Fibroblast of peridontal ligament (primary cell): ENCODE measurements around the gene TRIP13.
"Not testable (repeated sequence)": the region's sequence is repeated elsewhere in the genome, so short reads cannot be mapped to it uniquely, and the experiment has no call there.

ENCODE experiments used
- DNase-seq: peaks from one replicate; pipeline ENCODE4 v3.0.0-alpha.2; 2010; ENCODE audit errors: extremely low read depth

Gene TRIP13

DNA sequence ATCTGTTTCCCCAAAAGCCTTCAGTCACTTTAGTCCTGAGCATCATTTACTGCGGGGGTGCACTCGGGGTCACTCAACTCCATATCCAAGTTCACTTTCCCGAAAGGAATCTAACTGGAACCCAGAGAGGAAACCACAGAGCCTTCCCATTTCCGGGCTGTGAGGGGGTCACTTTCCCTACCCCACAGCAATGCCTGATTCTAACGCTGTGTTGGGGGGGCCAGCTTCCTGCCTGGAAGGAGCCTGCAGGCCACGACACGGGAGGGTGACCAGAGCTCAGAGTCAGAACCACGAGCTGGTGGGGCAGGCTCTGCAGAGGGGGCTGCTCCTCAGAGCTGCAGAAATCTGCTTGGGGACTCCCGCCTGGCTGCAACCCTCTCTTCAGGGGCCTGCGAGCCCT is 20.4 kb upstream of the TRIP13 start:
- DNase-seq, result no peak

DNA sequence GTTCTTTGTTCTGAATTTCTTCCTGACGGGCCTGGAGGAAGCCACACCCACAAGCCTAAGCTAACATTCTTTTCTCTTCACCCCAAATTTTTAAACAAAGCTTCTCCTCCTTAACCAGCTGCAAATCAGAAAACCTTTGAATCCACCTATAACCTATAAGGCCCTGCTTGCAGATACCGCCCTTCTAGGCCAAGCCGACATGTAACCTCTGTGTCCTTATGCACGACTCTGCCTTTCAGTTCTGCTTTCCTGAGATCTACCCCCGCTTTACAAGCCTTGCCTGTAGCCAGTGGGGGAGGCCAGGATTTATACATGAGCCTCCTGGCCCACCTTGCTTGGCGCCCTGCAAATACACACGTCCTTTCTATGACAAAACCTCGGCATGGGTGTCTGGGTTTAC is 19.4 kb upstream of the TRIP13 start:
- DNase-seq, result no peak

DNA sequence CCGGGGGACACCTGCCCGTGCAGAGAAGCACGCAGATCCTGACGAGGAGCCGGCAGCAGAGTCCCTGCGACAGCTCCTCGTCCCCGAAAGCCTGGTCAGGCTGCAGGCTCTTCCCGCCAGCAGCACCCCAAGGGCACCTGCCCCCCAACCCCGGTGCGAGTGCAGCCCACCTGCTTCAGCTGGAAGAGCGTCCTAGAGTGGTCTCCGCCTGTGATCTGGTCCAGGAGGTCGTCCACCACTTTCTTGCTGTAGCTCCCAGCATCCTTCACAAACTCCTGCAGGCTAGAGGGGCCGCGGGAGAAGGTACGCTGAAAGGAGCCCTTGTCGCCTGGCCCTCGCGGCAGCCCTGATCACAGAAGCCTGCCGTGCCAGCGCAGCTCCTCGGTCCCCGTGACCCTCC is 16.8 kb upstream of the TRIP13 start:
- DNase-seq, result no peak

DNA sequence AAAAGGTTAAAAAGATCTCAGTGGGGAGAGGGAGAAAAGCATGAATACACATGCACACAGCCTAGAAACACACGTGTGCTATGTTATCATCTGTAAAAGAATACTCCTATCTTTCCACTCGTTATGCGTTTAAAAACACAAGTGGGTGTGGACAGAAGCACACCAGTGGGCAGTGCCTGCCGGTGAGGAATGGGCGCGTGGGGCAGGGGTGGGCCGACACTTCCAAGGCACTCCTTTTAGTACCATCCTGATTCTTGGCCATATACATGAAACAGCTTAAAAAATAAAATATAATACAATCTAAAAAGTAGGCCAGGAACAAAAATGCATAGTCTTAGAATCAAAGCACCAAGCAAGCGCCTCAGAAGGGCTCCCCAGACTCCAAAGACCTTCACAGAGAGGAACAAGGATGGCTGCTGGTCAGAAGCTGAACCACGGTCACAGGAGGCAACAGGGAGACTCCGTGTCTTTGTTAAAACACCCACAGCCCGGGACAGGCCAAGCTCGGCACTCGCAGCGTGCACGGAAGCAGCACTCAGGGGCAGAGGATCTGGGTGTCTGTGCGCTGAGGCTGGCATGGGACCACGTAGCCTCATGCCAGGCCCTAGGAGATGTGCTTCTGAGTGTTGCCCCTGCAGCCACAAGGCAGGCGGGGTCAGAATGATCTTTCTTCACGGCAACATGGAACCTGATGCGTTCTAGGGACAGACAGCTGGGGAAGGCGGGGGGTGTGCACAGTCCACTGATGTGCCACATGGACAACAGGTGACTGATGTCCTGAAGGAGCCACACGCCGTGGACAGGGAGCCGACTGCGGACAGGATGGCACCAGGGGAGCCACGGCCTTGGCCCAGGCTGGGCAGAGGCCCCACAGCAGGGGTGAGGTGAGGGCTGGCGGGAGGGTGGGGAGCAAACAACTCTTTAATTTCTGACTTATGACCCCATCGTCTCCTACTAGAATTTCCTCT is 16.0 kb upstream of the TRIP13 start:
- DNase-seq, result no peak

DNA sequence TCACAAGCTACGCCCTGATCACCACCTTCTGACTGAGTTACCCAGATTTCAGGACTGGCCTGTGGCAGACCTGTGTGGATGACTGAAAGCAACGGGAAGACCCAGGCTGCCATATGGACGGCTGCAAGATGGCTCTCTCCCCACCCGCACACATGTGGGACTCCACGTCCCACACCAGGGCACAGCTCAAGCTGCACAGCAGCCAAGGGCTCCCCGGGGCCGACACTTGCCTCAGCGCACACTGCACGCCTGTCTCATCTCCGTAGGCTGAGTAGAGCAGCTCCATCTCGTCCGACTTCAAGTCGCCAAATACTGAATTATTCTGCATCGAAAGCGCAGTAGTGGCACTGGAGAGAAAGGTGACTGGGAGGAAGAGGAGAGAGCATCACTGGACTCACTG is 14.6 kb upstream of the TRIP13 start:
- DNase-seq, result no peak

DNA sequence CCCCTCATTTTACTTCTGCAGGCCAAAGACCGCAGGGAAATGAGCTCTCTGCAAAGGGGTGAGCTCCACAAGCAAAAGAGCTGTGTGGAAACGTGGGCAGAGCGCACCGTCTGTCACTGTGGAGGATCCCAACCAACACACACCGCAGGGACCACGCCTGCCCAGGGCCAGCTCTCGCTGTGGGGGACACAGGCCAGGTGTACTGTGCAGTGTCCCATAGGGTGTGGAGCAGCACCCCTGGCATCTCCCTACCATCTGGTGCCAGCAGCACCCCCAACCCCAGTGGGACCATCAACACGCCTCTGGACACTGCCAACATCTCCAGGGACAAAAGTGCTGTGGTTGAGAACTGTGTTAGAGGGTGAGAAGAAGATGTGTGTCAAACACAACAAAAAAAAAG is 14.0 kb upstream of the TRIP13 start:
- not testable (repeated sequence) for DNase-seq

DNA sequence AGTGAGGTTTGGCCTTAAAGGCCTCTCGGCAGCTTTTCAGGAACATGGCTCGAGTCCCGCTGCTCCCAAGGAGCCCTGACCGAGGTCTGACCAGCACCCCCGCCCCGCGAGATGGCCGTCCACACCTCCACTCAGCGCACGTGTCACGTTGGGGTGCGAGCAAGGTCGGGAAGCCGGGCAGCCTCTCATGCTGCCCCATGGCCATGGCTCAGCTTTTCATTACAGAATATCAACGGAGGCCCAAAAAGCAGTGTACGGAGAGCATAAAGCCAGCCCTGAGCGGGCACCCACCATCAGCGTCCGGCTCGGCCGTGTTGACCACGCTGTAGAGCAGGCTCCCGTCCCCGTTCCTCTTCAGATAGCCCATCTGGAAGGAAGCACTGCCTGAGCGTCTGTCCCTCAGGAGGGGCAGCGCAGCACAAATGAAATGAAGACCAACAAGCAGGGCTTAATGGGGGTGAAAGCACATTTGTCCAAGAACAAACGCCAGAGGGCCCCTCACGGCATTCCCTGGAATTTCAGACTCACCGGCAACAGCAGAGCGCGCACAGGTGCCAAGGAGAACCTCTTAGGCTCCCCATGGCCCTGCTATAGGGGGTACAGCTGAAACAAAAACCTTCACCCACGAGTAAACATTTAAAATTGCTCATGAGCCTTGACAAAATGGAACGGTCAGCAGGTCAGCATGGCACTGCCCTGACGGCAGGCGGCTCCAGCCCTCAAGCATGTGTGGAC is 11.7 kb upstream of the TRIP13 start:
- DNase-seq, result no peak

DNA sequence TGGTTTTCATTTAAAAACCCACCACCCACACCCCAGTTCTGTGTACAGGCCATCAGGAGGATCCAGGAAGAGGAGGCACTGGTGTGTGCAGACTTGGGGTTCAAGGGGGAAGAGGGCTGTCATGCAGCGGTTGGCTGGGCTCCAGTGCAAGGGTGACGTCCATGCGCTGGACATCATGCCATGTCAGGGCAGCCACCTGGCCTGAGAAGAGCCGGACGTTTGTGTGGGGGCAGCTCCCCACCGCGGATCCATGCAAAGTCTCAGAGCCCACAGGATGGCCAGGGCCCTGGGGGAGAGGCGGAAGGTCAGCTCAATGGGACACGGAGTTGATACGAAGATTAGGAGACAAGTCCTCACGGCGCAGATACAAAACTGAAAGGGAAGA is 11.1 kb upstream of the TRIP13 start:
- DNase-seq, result no peak

DNA sequence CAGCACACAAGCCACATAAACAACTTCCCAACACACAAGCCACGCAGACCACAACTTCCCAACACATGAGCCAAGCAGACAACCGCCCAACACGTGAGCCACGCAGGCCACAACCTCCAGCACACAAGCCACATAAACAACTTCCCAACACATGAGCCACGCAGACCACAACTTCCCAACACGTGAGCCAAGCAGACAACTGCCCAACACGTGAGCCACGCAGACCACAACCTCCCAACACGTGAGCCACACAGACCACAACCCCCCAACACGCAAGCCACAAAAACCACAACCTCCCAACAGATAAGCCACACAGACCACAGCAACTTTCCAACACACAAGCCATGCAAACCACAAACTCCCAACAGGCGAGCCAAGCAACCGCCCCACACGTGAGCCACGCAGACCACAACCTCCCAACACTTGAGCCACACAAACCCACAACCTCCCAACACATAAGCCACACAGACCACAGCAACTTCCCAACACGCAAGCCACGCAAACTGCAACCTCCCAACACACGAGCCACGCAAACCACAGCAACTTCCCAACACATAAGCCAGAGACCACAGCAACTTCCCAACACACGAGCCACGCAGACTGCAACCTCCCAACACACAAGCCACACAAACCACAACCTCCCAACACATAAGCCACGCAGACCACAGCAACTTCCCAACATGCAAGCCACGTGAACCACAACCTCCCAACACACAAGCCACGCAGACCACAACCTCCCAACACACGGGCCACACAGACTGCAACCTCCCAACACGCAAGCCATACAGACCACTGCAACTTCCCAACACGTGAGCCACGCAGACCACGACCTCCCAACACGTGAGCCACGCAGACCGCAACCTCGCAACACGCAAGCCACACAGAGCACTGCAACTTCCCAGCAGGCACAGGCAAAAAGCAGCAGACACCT is 10.2 kb upstream of the TRIP13 start:
- no peak for DNase-seq

DNA sequence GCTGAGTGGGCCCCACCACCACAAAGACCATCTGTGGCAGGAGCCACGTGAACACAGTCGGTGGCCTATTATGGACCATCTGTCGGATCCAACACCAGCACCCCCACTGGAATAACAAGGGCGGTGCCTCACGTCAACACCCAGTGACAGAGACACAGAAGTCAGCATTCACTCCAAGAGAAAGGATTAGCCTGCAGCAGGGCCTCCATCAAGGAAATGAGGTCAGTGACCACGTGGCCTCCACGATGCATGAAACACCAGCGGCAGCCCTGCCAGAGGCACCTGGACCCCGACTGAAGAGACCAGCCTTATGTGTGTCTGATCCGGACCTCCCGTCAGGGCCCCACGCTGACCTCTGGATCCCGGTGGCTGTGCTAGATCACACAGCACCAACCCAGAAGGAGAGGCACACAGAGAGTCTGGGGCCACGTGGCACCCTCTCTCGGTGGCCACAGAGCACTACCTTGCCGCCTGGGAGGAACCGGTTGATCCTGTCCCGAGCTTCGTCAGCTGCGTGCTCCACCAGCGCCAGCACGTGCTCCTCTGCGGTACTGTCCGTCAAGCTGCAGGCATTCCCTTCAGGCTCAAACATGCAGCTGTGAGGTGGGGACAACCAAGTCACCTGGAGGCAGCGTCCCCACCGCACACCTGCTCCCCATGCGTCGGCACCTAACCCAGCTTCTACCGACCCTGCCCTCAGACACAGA is 9.1 kb upstream of the TRIP13 start:
- no peak for DNase-seq

DNA sequence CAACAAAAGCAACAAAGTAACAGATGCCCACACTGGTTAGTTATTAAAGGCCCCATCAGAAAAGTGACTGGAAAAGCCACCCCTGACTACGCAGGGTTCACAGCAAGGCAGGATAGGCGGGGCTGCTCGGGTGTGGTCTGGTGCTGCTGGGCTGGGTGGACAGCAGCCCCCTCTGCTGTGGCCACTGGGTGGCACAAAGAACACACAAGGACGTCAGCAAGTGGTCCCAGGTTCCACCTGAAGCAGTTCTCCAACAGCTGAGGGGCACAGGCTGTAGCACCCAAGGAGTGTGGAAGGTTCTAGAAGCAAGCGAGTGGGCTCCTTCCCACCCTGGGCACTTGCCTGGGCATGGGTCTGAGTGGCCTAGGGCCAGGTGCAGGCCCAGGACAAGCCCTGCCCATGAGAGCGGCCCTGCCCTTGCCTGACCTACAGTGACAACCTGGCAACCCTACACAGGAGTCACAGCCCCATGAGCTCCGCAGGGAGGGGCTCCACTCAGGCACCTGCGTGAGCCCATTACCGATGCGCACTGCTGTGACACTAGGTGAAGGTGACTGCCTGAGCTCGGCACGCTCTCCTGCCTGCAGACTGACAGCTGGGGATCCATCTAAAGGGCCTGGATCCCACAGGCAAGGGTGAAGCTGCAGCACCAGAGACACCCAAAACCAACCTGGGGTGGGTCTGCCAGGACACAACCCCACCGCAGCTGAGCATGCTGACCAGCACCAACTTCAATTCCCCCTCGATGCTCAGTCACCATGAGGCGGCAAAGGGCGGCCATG is 8.1 kb upstream of the TRIP13 start:
- DNase-seq, result no peak

DNA sequence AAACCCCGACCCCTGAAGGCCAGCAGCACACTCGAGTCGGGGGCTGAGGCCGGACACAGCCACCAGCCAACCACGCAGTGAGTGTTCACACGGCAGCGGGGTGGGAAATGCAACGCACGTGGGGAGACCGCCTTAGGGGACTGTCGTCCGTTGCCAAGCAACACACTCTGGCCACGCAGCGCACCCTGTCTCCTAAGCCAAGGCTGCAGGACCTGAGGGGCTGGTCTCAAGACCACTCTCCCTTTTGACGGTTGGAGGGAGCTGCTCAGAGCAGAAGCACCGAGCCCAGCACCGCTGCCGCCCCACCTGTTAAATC is 7.6 kb upstream of the TRIP13 start:
- DNase-seq, result no peak

DNA sequence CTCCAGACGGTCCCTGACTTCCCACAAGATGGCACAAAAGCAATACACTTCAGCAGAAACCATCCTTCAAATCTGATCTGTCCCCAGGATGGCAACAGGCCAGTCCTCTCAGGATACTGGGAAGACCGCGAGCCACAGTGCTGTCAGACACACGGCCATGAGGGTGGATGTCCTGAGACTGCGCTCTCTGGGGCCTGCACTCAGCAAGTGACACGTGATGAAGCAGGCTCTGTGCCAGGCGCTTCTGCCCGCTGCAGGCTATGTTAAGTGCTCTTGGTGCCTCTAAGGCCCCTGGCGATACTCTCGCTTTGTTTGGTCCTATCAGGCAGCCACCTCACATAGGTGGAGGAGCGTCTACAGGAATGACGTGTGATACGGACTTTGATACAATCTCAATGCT is 7.2 kb upstream of the TRIP13 start:
- no peak for DNase-seq

DNA sequence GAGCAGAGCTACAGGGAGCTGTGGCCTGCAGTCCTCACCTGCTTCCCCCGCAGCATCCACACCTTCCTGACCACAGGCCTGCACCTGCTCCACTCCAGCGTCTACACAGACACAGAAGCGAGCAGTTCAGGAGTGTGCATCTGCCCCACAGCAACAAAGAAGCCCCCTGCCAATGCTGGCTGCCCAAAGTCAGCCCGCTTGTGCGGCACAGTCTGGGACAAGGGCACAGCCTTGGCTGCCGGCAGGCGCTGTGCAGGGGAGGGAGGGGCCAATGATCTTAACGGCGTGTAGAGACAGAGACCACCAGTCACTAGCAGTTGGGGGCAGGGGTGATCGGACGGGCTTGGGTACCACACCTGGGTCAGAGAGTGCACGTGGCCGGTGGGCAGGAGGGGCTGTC is 6.6 kb upstream of the TRIP13 start:
- no peak for DNase-seq

DNA sequence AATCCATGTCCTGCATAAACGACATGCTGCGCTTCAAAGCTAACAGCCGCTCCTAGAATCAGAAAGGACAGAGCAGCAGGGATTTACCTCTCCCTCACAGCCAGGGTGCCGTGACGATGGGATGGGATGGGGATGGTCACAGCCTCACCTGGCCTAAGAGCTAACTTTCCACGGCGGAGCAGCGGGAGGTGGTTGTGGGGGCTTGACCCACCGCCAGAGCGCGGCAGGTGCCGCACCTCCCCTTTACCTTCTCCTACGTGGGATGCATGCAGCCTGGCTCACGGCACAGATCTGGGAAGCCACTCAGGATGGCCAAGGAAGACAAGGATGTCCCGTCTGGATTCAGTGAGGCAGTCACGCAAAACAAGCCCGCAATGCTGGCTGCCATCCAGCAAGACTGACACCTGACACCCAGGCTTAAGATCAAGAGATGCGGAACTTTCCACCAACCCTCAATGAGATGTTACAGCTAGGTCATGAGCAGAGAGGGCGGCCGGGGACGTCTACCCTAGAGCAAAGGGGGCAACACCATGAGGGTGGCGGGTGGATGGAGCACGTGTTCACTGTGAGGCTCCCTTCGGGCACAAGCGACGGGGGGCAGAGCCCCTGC is 5.9 kb upstream of the TRIP13 start:
- no peak for DNase-seq

DNA sequence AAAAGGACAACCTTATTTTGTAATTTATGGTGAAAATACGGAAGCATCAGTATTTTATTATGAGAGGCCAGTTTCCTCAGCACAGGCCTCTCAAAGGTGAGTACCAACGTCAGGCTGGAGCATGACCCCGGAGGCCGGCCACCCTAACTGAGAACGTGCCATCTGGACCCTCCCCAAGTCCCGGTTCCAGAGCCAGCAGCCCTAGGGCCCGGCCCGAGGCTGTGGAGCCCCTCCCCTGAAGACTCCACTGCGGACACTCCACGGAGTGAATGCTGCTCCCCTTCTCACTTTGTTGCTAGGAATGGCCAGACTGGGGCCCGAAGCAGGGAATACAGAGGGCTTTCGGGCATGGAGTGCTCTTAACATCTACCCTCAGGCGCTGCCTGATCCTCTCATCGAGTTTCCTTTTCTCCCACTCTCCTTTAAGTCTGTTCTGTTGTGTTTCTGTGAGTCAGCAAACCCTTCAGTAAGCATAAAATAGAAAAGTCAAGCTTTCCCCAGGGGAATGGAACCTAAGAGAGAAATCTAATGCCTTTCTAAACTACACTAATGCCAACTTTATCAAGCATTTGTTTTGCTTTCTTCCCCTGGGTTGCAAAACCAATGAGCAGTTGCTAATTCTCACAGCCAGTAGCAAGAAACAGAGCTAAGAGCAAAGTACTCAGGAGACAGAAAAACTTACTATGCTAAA is 4.6 kb upstream of the TRIP13 start:
- DNase-seq, result peak; percentile 35

DNA sequence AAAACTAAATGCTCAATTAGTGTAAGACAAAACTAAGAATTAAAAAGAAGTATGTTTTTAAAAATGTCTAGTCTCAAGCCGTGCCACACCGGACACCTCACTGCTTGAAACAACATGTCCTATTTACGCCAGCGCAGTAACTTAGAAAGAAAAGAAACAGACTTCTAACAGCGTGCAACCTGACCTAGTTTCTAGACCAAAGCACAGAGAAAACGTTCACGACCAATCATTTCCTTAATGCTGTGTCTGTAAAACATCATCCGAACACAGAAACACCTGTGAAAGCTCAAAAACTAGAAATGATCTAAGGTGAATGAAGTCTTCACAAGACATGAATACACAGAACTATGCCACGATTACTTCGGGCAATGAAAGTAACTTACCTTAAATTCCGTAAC is 4.0 kb upstream of the TRIP13 start:
- DNase-seq, result no peak

DNA sequence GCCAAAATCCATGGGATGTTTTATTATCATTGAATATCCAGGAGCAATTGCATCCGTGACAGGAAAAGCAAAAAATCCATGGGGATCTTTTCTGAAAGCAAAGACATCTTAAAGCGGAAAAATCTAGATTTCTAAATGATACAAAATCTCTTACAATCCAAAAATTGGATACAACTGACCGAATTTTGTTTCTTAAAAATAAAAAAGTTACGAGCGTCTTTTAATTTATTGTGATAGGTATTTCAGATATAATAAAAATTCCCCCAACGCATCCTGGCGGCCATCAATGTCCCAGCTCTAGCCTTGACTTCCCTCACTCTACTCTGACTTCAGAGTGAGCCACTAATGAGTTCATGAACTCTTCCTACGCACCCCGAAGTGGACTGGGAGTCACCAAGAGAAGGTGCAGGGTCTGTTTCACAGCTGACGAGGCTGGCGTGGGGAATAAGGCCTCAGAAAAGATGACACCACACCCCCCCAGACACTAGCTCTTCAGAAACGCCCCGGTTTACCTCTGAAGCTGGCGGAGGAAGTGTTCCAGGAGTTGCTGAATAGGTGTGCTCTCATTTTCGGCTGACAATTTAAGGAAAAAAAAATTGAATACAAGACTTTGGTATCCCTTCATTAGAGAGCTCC is 3.5 kb upstream of the TRIP13 start:
- DNase-seq, result no peak

DNA sequence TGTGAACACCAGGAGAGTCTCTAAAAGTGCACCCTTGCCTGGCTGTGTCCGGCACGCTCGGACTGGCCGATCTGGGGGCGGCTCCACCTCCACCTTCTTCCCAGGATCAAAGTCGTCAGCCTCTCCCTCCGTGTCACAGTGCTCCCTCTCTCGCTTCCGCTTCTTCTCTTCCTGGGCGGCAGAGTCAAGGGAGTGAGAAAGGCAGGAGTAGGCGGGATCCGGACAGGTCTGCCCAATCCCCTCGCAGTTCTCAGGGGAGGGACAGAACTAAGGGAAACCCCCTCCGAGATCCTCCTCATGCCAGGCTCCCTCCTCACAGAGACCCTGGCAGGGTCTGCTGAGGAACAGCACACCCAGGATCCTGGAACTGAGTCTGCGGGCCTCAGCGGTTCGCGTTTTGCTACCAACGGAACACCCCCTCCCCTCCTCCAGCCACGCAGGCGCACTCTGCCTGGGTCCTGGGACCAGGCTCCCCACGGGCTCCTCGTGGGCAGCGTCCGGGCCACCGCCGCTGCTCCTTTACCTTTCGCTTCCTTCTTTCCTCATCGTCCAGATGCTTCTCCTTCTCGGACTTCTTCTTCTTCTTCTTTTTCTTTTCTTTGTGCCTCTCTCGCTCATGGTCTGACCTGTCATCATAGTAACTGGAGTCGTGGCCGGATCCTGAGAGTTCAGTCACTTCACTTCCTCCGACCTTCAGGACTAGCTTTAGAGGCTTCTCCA is 1.4 kb upstream of the TRIP13 start:
- no peak for DNase-seq
